WTC11 (cell line): ENCODE results near the gene INF2. TPM values are rescaled to one million over a fixed set of nuclear protein-coding genes. Genes with fewer than 3 reads are reported as not detected.

Experiments used
- ATAC-seq: fragments of 200-7000 bp; cut with Tn5 transposase; 2 replicates; pipeline ENCODE4 v1.10.0; 2021; ENCODE audit warnings: mild to moderate bottlenecking, moderate library complexity
- CTCF ChIA-PET: fragments of 300-600 bp; sonication (Branson Sonifier 250); formaldehyde crosslinking; loops from one replicate; lab custom pipeline; 2021; ENCODE audit warnings: antibody characterized with exemption; lab: Charles Lee
- POLR2A ChIA-PET: fragments of 350-600 bp; sonication (Branson Sonifier 250); formaldehyde crosslinking; loops from one replicate; lab custom pipeline; 2021; ENCODE audit warnings: antibody characterized with exemption; lab: Charles Lee
- DNase-seq: peaks from one replicate; pipeline ENCODE4 v3.0.0; 2021; ENCODE audit warnings: low spot score
- H3K27ac Mint-ChIP-seq: 2 replicates; pipeline ENCODE4 v1.8.0; 2021; ENCODE audit warnings: mixed read lengths
- H3K27me3 Mint-ChIP-seq: 2 replicates; pipeline ENCODE4 v1.8.0; 2021; ENCODE audit warnings: low read depth, mild to moderate bottlenecking, moderate library complexity, mixed read lengths
- H3K36me3 Mint-ChIP-seq: 2 replicates; pipeline ENCODE4 v1.8.0; 2021; ENCODE audit warnings: mixed read lengths
- H3K4me1 Mint-ChIP-seq: 2 replicates; pipeline ENCODE4 v1.8.0; 2022; ENCODE audit warnings: mixed read lengths
- H3K4me3 Mint-ChIP-seq: 2 replicates; pipeline ENCODE4 v1.8.0; 2021; ENCODE audit warnings: mild to moderate bottlenecking, moderate library complexity, mixed read lengths
- H3K9me3 Mint-ChIP-seq: 2 replicates; pipeline ENCODE4 v1.8.0; 2021; ENCODE audit warnings: mixed read lengths
- CBFB ChIP-seq: sonication (generic); formaldehyde crosslinking; IDR thresholded peaks from 2 replicates; pipeline ENCODE4 v1.8.1; 2022; ENCODE audit warnings: mild to moderate bottlenecking, low read depth, missing genetic modification reagents
- CREB1 ChIP-seq: sonication (generic); formaldehyde crosslinking; IDR thresholded peaks from 2 replicates; pipeline ENCODE4 v1.8.0; 2023; ENCODE audit warnings: mild to moderate bottlenecking, missing genetic modification reagents
- CTCF ChIP-seq: fragments of 200-600 bp; IDR thresholded peaks from 2 replicates; pipeline ENCODE4 v1.8.0; 2022; ENCODE audit warnings: antibody characterized with exemption
- E2F5 ChIP-seq: sonication (generic); formaldehyde crosslinking; IDR thresholded peaks from 2 replicates; pipeline ENCODE4 v1.8.1; 2022; ENCODE audit warnings: mild to moderate bottlenecking, moderate library complexity, missing genetic modification reagents
- ELF4 ChIP-seq: sonication (generic); formaldehyde crosslinking; IDR thresholded peaks from 2 replicates; pipeline ENCODE4 v1.8.1; 2022; ENCODE audit warnings: low read depth, mild to moderate bottlenecking, moderate library complexity, missing genetic modification reagents
- ESRRA ChIP-seq: sonication (generic); formaldehyde crosslinking; IDR thresholded peaks from 2 replicates; pipeline ENCODE4 v1.8.1; 2022; ENCODE audit warnings: mild to moderate bottlenecking, missing genetic modification reagents, borderline replicate concordance
- ETV6 ChIP-seq: sonication (generic); formaldehyde crosslinking; IDR thresholded peaks from 2 replicates; pipeline ENCODE4 v1.8.1; 2022; ENCODE audit warnings: mild to moderate bottlenecking, missing genetic modification reagents
- FOXK1 ChIP-seq: sonication (generic); formaldehyde crosslinking; IDR thresholded peaks from 2 replicates; pipeline ENCODE4 v1.8.0; 2022; ENCODE audit warnings: mild to moderate bottlenecking, moderate library complexity, missing genetic modification reagents
- IRF1 ChIP-seq: sonication (generic); formaldehyde crosslinking; IDR thresholded peaks from 2 replicates; pipeline ENCODE4 v1.8.0; 2023; ENCODE audit warnings: missing genetic modification reagents
- MAX ChIP-seq: sonication (generic); formaldehyde crosslinking; IDR thresholded peaks from 2 replicates; pipeline ENCODE4 v1.8.0; 2022; ENCODE audit warnings: mild to moderate bottlenecking, missing genetic modification reagents
- MXD4 ChIP-seq: fragments of 250-450 bp; sonication (Bioruptor Pico); IDR thresholded peaks from 2 replicates; pipeline ENCODE4 v1.8.0; 2021; ENCODE audit warnings: mild to moderate bottlenecking, moderate library complexity, borderline replicate concordance
- OVOL2 ChIP-seq: fragments of 250-450 bp; sonication (Bioruptor Pico); IDR thresholded peaks from 2 replicates; pipeline ENCODE4 v1.9.0; 2021; ENCODE audit warnings: mild to moderate bottlenecking, borderline replicate concordance
- RELA ChIP-seq: sonication (generic); formaldehyde crosslinking; IDR thresholded peaks from 2 replicates; pipeline ENCODE4 v1.8.1; 2022; ENCODE audit warnings: missing genetic modification reagents, mild to moderate bottlenecking, borderline replicate concordance
- SMAD4 ChIP-seq: sonication (generic); formaldehyde crosslinking; IDR thresholded peaks from 2 replicates; pipeline ENCODE4 v1.8.0; 2022; ENCODE audit warnings: mild to moderate bottlenecking, missing genetic modification reagents
- USF1 ChIP-seq: sonication (generic); formaldehyde crosslinking; IDR thresholded peaks from 2 replicates; pipeline ENCODE4 v1.8.0; 2022; ENCODE audit warnings: mild to moderate bottlenecking, missing genetic modification reagents
- ZMAT4 ChIP-seq: fragments of 250-450 bp; sonication (Bioruptor Pico); IDR thresholded peaks from 2 replicates; pipeline ENCODE4 v1.9.0; 2021; ENCODE audit warnings: mild to moderate bottlenecking
- ZNF219 ChIP-seq: sonication (generic); formaldehyde crosslinking; IDR thresholded peaks from 2 replicates; pipeline ENCODE4 v1.8.0; 2023; ENCODE audit warnings: missing genetic modification reagents, mild to moderate bottlenecking, borderline replicate concordance
- ZNF423 ChIP-seq: fragments of 250-450 bp; sonication (Bioruptor Pico); IDR thresholded peaks from 2 replicates; pipeline ENCODE4 v2.1.2; 2022; ENCODE audit warnings: mild to moderate bottlenecking, moderate library complexity
- ZNF671 ChIP-seq: fragments of 250-450 bp; sonication (Bioruptor Pico); IDR thresholded peaks from 2 replicates; pipeline ENCODE4 v1.8.0; 2021; ENCODE audit warnings: mild to moderate bottlenecking
- total RNA-seq: library from RNA; stranded (reverse); gene quantifications from 3 replicates; pipeline ENCODE4 v1.2.3, GENCODE V29; 2021
- TF ChIP-seq, protein P1 (sequence below): sonication (generic); formaldehyde crosslinking; IDR thresholded peaks from 2 replicates; pipeline ENCODE4 v1.8.1; 2023; ENCODE audit warnings: mild to moderate bottlenecking, missing genetic modification reagents, moderate library complexity
- TF ChIP-seq, protein P2 (sequence below): sonication (generic); formaldehyde crosslinking; IDR thresholded peaks from 2 replicates; pipeline ENCODE4 v1.8.1; 2023; ENCODE audit warnings: mild to moderate bottlenecking, moderate library complexity, missing genetic modification reagents

Gene INF2
- total RNA-seq, 1 experiment from 2014 or later = 82.4 TPM

GRCh38 chr14:104724407-104724980 lies 35.1 kb downstream of the INF2 start (continued):
- TF ChIP-seq, protein P1, sequence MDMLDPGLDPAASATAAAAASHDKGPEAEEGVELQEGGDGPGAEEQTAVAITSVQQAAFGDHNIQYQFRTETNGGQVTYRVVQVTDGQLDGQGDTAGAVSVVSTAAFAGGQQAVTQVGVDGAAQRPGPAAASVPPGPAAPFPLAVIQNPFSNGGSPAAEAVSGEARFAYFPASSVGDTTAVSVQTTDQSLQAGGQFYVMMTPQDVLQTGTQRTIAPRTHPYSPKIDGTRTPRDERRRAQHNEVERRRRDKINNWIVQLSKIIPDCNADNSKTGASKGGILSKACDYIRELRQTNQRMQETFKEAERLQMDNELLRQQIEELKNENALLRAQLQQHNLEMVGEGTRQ = no peak
- TF ChIP-seq RELA = no peak
- TF ChIP-seq ETV6 = no peak
- TF ChIP-seq OVOL2 (CRISPR knock-in tag) = no peak
- TF ChIP-seq E2F5 = no peak
- no peak for TF ChIP-seq CREB1 (CRISPR knock-in tag)
- no peak for TF ChIP-seq ZMAT4 (CRISPR knock-in tag)
- TF ChIP-seq, all 79 proteins: peak for 0

- ChIA-PET CTCF (interaction anchor here (0.5 to 2.5 kb wide), 26 partner anchors 8 to 570 kb away, joined by 3 to 20 read pairs (median 4); partner anchors contain the start of gene SIVA1), POLR2A (interaction anchor here (1.3 kb wide), 1 partner anchor 13 kb away, joined by 3 read pairs; no protein-coding TSS in a partner anchor)
- no peaks in the 10 kb centered on the region for H3K36me3 Mint-ChIP-seq
- ATAC-seq = peak; percentile 56
- peaks cover 3% of the 10 kb centered on the region; the same call in 1 of the 2 replicates for H3K27me3 Mint-ChIP-seq
- peak; percentile 59 for DNase-seq
- peaks cover 5% of the 10 kb centered on the region for H3K4me1 Mint-ChIP-seq
- H3K9me3 Mint-ChIP-seq = no peaks in the 10 kb centered on the region
- H3K4me3 Mint-ChIP-seq = peak overlapping the region; percentile 69
- H3K27ac Mint-ChIP-seq = peak overlapping the region; percentile 72; the same call in 1 of the 2 replicates
- TF ChIP-seq, protein P2, sequence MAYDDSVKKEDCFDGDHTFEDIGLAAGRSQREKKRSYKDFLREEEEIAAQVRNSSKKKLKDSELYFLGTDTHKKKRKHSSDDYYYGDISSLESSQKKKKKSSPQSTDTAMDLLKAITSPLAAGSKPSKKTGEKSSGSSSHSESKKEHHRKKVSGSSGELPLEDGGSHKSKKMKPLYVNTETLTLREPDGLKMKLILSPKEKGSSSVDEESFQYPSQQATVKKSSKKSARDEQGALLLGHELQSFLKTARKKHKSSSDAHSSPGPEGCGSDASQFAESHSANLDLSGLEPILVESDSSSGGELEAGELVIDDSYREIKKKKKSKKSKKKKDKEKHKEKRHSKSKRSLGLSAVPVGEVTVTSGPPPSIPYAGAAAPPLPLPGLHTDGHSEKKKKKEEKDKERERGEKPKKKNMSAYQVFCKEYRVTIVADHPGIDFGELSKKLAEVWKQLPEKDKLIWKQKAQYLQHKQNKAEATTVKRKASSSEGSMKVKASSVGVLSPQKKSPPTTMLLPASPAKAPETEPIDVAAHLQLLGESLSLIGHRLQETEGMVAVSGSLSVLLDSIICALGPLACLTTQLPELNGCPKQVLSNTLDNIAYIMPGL (CRISPR knock-in tag) = peak; percentile 42; the same call in 1 of the 2 replicates
- peak; percentile 46; the same call in 1 of the 2 replicates for TF ChIP-seq MAX (CRISPR knock-in tag)
- 0 out of 2 replicates have a peak, but pooled peaks have one; percentile 29 for TF ChIP-seq USF1 (CRISPR knock-in tag)
- 0 out of 2 replicates have a peak, but pooled peaks have one; percentile 17 for TF ChIP-seq ZNF423 (CRISPR knock-in tag)
- no peak for TF ChIP-seq SMAD4 (CRISPR knock-in tag)
- TF ChIP-seq ZNF219 = 0 out of 2 replicates have a peak, but pooled peaks have one; percentile 18
- no peak for TF ChIP-seq ELF4
Observed at GRCh38 chr14:104724981-104725771, 35.8 kb downstream of the INF2 start.

DNA sequence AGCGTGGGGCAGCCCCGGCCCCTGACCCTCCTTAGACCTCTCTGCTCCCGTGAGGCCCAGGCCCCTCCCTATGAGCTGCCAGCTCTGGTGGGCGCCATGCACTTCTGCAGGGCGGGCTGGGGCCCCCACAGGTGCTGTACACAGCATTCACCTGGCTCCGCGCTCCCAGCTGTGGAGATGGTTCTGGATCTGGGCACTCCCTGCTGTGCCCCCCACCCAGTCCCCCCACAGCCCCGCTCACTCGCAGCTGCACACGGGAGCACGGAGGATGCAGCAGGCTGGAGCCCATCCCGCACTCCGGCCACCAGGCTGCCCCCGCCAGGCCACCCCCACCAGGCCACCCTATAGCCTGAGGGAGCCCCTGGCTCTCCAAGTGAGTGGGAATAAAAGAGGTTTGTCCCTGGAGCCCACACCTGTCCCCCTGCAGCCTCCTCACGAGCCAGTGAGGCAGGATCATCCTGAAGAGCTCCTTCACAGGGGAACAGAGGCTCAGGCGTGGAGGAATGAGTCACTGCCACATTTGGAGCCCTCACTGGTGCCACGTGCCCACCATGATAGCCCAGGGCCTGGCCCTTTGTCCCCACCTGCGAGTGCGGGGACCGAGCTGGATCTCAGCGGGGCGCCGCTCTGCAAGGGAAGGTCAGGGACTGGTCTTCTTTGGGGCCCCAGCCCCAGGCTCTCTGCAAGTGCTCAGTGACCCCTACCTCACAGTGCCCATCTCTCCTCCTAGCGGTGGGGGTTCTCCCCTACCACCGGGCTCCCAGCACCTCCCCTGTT lies 36.5 kb downstream of the INF2 start:
- Mint-ChIP-seq H3K4me1 (peaks cover 5% of the 10 kb centered on the region), H3K9me3 (no peaks in the 10 kb centered on the region), H3K36me3 (no peaks in the 10 kb centered on the region), H3K4me3 (peak overlapping the region; percentile 69; the same call in 1 of the 2 replicates), H3K27ac (no peak overlapping the region), H3K27me3 (peaks cover 3% of the 10 kb centered on the region; the same call in 1 of the 2 replicates)
- CTCF ChIA-PET = interaction anchor here (0.6 to 2.5 kb wide), 23 partner anchors 8 to 364 kb away, joined by 3 to 20 read pairs (median 4); partner anchors contain the start of gene SIVA1
- POLR2A ChIA-PET = interaction anchor here (1.3 kb wide), 1 partner anchor 14 kb away, joined by 3 read pairs; no protein-coding TSS in a partner anchor
- DNase-seq (no peak), ATAC-seq (no peak)
- no peak for TF ChIP-seq CBFB (CRISPR knock-in tag)
- no peak for TF ChIP-seq OVOL2 (CRISPR knock-in tag)
- no peak for TF ChIP-seq IRF1 (CRISPR knock-in tag)
- no peak for TF ChIP-seq CTCF
- TF ChIP-seq FOXK1 = no peak
- TF ChIP-seq MXD4 (CRISPR knock-in tag) = no peak
- TF ChIP-seq ESRRA (CRISPR knock-in tag) = no peak
- TF ChIP-seq ZNF671 (CRISPR knock-in tag) = no peak
